Left colon (tissue), 2 donors: ENCODE measurements around the gene RASA4. TPM values are rescaled to one million over a fixed set of nuclear protein-coding genes. Genes with fewer than 3 reads are reported as not detected.
"Not testable (repeated sequence)": the region's sequence is repeated elsewhere in the genome, so short reads cannot be mapped to it uniquely, and the experiment has no call there.

Source experiments
- ATAC-seq: fragments of 200-7000 bp; cut with Tn5 transposase; one replicate; pipeline ENCODE4 v1.9.1; 2020; ENCODE audit warnings: mild to moderate bottlenecking, moderate library complexity
- DNase-seq, 2 donors: peaks; one replicate each; pipeline ENCODE4 v3.0.0-alpha.2; 2020
- intact Hi-C, 2 donors: fragments of 100-400 bp; cut with DNase I in 1 of 2; cut with micrococcal nuclease in 1 of 2; formaldehyde crosslinking; loops; one replicate each; pipeline versions ENCODE4 v1.11.2 to v1.14.0; 2022; cut with DNase I, micrococcal nuclease
- total RNA-seq, 2 donors: library from RNA; stranded (reverse); fragmentation: NEBNext Ultra II Directional; extraction: Animal tissue kit (Norgen Biotek cat#: 25700); gene quantifications; one replicate each; pipeline ENCODE4 v1.2.1, GENCODE V29; 2021
- donor health status: DM: no; HTN: no; CAD: no.
- donor health status: DM: yes; HTN: yes; CAD: no.

RASA4 gene
- total RNA-seq, 2 donors from 2014 or later = 16.7 to 31.9 TPM

DNA sequence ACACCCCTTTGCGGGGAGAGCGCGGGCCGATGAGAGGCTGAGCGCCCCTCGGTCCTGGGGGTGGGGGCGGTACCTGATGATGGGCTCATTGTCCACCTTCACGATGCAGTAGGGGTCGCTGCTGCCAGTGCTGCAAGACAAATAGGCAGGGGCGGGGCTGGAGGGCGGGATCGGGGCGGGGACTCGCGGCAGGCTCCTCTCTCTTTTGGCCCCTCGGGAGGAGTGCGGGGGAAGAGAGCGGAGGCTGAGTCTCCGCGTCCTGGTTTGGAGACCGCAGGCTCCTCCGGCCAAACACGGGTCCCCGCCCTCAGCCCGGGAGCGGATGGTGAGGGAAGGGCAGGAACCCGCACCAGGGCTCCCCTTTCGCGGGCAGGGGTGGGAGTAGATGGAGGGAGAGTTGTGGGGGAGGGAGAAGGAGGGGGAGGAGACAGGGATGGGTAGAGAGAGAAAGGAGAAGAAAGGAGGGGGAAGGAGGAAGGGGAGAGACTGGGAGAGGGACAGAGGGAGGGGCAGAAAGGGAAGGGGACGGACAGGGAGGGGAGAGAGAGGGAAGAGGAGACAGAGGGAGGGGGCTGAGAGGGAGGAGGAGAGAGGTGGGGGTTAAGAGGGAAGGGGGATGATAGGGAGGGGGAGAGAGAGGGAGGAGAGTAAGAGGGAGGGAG is 5.4 kb downstream of the RASA4 start:
- intact Hi-C loops = not testable (repeated sequence)
- peak; percentile 51 for ATAC-seq

GRCh38 chr7:102610441-102610840 is 6.1 kb downstream of the RASA4 start:
- peak; percentile 4 to 19 for DNase-seq
- intact Hi-C loops, ATAC-seq: not testable (repeated sequence)

More for the DNA sequence above, 5.4 kb downstream of the RASA4 start:
- DNase-seq = not testable (repeated sequence)

- DNase-seq, intact Hi-C loops, ATAC-seq: not testable (repeated sequence)
Measured at GRCh38 chr7:102609734-102610133, 6.8 kb downstream of the RASA4 start.

DNA sequence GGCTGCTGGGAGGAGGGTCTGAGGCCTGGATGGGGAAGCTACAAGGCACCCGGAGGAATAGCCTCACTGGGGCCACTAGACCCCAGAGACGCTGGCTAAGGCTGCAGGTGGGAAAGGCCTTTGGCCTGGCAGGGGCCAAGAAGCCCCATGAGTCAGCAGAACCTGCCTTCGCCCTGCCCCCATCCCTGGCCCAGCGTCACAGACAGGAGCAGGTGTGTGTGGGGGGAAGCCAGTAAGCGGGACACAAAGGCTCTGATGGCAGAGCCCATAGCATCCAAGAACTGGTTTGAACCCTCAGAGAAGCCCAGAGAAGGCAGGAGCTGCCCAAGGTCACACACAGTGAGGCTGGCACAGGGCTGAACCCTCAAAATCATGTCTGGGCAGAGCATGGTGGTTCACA is 9.7 kb downstream of the RASA4 start:
- ATAC-seq, intact Hi-C loops, DNase-seq: not testable (repeated sequence)

- DNase-seq, intact Hi-C loops: not testable (repeated sequence)
- peak; percentile 15 for ATAC-seq
Measured at GRCh38 chr7:102604431-102605145, 12.0 kb downstream of the RASA4 start.

DNA sequence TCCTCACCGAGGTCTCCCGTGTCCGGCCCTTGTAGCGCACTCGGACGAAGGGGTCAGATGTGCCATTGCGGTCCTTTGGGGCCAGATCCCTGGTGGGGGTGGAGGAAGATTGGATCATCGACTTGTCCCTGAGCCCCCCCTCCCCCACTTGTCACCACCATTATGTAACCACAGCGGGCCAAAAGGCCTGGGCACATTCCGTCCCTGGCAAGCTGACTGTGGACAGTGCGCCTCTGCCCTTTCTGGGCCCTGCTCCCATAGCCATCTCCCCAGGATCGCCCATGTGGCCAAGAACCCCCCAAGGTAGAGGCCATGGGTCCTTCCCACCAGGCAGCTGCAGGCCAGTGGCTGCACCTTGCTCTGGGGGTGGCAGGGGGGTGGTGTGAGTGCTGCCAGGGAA is 14.2 kb downstream of the RASA4 start:
- intact Hi-C loops, DNase-seq, ATAC-seq: not testable (repeated sequence)

- intact Hi-C loops, DNase-seq, ATAC-seq: not testable (repeated sequence)
Measured at GRCh38 chr7:102599699-102600098, 16.9 kb downstream of the RASA4 start.

- not testable (repeated sequence) for ATAC-seq
- peak in 1 of 2 donors; percentile 17 for DNase-seq
Measured at GRCh38 chr7:102596036-102596435, 20.5 kb downstream of the RASA4 start.

GRCh38 chr7:102593637-102594334 is 22.8 kb downstream of the RASA4 start:
- intact Hi-C loops, DNase-seq: not testable (repeated sequence)
- ATAC-seq = peak; percentile 33

More at GRCh38 chr7:102596036-102596435, 20.5 kb downstream of the RASA4 start:
- intact Hi-C loops = not testable (repeated sequence)

- DNase-seq (peak; percentile 85 to 86), ATAC-seq (peak; percentile 72)
- intact Hi-C loops = not testable (repeated sequence)
Measured at GRCh38 chr7:102592477-102593019, 24.0 kb downstream of the RASA4 start.

- peak; percentile 70 for ATAC-seq
- DNase-seq, intact Hi-C loops: not testable (repeated sequence)
Measured at GRCh38 chr7:102589857-102590256, 26.7 kb downstream of the RASA4 start.

GRCh38 chr7:102583495-102583894 is 33.1 kb downstream of the RASA4 start:
- peak; percentile 15 for ATAC-seq
- intact Hi-C loops, DNase-seq: not testable (repeated sequence)

DNA sequence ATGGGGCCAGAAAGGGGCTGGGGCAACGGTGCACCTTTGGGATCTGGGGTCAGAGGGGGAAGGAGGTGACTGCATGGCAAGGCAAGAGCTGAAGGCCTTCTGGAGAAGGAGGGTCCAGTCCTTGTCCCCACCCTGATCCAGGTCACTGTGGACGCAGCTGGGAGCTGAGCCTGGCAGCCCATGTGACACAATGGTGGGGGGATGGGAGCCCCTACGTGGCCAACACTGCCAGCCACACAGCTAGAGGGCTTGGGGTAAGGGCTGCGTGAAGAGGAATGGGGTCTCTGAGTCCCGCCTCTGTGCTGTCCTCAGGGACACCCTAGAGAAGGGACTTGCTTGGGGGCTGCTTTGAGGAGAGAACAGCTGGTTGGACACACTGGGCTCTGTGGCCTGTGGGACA is 34.8 kb downstream of the RASA4 start:
- intact Hi-C loops, ATAC-seq, DNase-seq: not testable (repeated sequence)

GRCh38 chr7:102578486-102578885 is 38.1 kb downstream of the RASA4 start:
- intact Hi-C loops, ATAC-seq: not testable (repeated sequence)
- DNase-seq = peak in 1 of 2 donors; percentile 10

- ATAC-seq, DNase-seq, intact Hi-C loops: not testable (repeated sequence)
Measured at GRCh38 chr7:102577315-102578240, 39.0 kb downstream of the RASA4 start.

- ATAC-seq, intact Hi-C loops, DNase-seq: not testable (repeated sequence)
Measured at GRCh38 chr7:102576363-102576762, 40.2 kb downstream of the RASA4 start.

GRCh38 chr7:102574607-102575006 is 41.9 kb downstream of the RASA4 start:
- intact Hi-C loops, ATAC-seq, DNase-seq: not testable (repeated sequence)
